NT2/D1 (cell line): ENCODE data around the gene ZFP62.

ENCODE experiments used
- SUZ12 ChIP-seq: IDR thresholded peaks from 2 replicates; pipeline ENCODE4 v1.6.1; 2011; ENCODE audit not compliant: insufficient read length, insufficient read depth; ENCODE audit errors: extremely low read depth
- YY1 ChIP-seq: IDR thresholded peaks from 2 replicates; pipeline ENCODE4 v1.6.1; 2011; ENCODE audit not compliant: insufficient read length, insufficient read depth
- ZNF274 ChIP-seq: IDR thresholded peaks from 2 replicates; pipeline ENCODE4 v1.6.1; 2011; ENCODE audit warnings: mild to moderate bottlenecking, low read depth, low read length

GRCh38 chr5:180898621-180899246, 37.7 kb upstream of the ZFP62 start, which contains the start of gene BTNL8:
- no peak for TF ChIP-seq ZNF274
- TF ChIP-seq YY1: no peak
- no peak for TF ChIP-seq SUZ12
